H1 (cell line): Measurements from ENCODE around the gene BPIFB3. TPM values are rescaled to one million over a fixed set of nuclear protein-coding genes. Genes with fewer than 3 reads are reported as not detected.

Source experiments
- CHD1 ChIP-seq: IDR thresholded peaks from 2 replicates; pipeline ENCODE4 v1.6.1; 2012; ENCODE audit warnings: low read depth, low read length, improper control_type of control experiment
- SIN3A ChIP-seq, 2 experiments: IDR thresholded peaks in 1 of 2; conservative IDR thresholded peaks in 1 of 2; 2 replicates each; pipeline ENCODE4 v1.6.1; 2011 to 2012; ENCODE audit warnings: low read length in 2 of 2, improper control_type of control experiment in 1 of 2, low read depth in 1 of 2, mild to moderate bottlenecking in 1 of 2
- TBP ChIP-seq: IDR thresholded peaks from 2 replicates; pipeline ENCODE4 v1.6.1; 2011; ENCODE audit warnings: low read depth, low read length, improper control_type of control experiment
- polyA plus RNA-seq, 7 experiments: library from polyadenylated mRNA; depleted of rRNA in 3 of 7; stranded (reverse) in 5 of 7; unstranded in 2 of 7; fragments of >200 nt in 5 of 7; fragments of 200-250 nt in 2 of 7; gene quantifications; 1 replicate in 5 of 7; 2 replicates in 1 of 7; 4 replicates in 1 of 7; pipeline versions ENCODE4 v1.2.1 to v1.2.3, GENCODE V29; 2011 to 2013; ENCODE audit warnings: missing spikeins in 2 of 7, mixed read lengths in 2 of 7
- total RNA-seq: library from RNA; stranded (reverse); fragmentation: NEBNext Ultra II Directional; extraction: Animal tissue kit (Norgen Biotek cat#: 25700); gene quantifications from 2 replicates; pipeline ENCODE4 v1.2.1, GENCODE V29; 2021
- TF ChIP-seq, protein P1 (sequence below): IDR thresholded peaks from 2 replicates; pipeline ENCODE4 v1.6.1; 2011; ENCODE audit warnings: low read depth, mild to moderate bottlenecking, low read length; ENCODE audit not compliant: insufficient read depth
- TF ChIP-seq, protein P2 (sequence below): IDR thresholded peaks from 2 replicates; pipeline ENCODE4 v1.6.1; 2011; ENCODE audit warnings: low read length, improper control_type of control experiment
- TF ChIP-seq, protein P3 (sequence below): fragments of 300-600 bp; sonication (generic); IDR thresholded peaks from 2 replicates; pipeline ENCODE4 v1.7.1; 2012; ENCODE audit warnings: low read length, moderate library complexity, mild to moderate bottlenecking, inconsistent platforms; ENCODE audit not compliant: insufficient replicate concordance

Gene BPIFB3
- total and polyA plus RNA-seq, 2 of the 8 experiments (the other 6 are each of a cell fraction or from before 2014, with no cell fraction given) = not detected

DNA sequence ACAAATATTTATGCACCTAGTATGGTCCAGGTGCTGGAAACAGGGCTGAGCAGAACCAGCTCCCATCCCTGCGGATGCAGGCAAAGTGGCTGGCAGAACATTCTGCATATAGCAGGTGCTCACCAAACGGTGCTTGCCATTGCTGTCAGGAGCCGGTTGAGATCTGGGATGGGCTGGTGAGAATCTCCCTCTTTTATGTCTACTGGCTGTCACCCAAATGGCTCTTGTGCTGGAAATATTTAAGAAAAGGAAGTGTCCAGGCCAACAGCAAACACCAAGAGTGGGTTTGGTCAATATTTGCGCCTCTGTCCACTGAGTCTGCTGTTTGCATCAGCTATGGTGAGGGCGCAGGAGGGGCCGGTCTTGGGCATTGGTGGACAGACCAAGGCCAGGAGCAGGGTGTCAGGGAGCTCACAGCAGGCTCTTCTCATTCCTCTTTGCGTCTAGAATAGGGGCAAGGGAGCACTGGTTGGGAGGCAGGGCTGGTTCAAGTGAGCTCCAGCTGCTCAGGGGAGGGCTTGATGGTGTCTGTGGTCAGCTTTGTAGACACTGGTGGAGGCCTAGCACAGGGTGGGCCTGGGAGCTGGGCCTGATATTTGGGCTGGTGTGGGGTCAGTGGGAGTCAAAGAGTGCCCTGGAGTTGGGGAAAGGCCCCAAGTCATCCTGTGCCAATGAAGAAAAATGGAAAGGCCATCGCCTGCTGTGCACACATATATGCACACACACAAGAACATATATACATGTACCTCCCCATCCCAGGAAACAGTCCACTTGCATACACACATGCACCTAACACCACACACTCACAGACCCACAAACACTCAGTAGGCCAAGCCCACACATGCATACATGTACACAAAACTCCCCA is 47.6 kb upstream of the BPIFB3 start (continued):
- no peak for TF ChIP-seq CHD1
- TF ChIP-seq SIN3A (conservative IDR thresholded peaks at IDR 0.05 in 1 of 2, IDR thresholded peaks at IDR 0.05 in 1 of 2; ENCODE audit: low read depth in 1 of 2, low read length in 2 of 2) = no peak
- TF ChIP-seq, protein P1, sequence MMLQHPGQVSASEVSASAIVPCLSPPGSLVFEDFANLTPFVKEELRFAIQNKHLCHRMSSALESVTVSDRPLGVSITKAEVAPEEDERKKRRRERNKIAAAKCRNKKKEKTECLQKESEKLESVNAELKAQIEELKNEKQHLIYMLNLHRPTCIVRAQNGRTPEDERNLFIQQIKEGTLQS = no peak
- TF ChIP-seq, protein P2, sequence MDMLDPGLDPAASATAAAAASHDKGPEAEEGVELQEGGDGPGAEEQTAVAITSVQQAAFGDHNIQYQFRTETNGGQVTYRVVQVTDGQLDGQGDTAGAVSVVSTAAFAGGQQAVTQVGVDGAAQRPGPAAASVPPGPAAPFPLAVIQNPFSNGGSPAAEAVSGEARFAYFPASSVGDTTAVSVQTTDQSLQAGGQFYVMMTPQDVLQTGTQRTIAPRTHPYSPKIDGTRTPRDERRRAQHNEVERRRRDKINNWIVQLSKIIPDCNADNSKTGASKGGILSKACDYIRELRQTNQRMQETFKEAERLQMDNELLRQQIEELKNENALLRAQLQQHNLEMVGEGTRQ = no peak
- no peak for TF ChIP-seq TBP
- TF ChIP-seq, protein P3, sequence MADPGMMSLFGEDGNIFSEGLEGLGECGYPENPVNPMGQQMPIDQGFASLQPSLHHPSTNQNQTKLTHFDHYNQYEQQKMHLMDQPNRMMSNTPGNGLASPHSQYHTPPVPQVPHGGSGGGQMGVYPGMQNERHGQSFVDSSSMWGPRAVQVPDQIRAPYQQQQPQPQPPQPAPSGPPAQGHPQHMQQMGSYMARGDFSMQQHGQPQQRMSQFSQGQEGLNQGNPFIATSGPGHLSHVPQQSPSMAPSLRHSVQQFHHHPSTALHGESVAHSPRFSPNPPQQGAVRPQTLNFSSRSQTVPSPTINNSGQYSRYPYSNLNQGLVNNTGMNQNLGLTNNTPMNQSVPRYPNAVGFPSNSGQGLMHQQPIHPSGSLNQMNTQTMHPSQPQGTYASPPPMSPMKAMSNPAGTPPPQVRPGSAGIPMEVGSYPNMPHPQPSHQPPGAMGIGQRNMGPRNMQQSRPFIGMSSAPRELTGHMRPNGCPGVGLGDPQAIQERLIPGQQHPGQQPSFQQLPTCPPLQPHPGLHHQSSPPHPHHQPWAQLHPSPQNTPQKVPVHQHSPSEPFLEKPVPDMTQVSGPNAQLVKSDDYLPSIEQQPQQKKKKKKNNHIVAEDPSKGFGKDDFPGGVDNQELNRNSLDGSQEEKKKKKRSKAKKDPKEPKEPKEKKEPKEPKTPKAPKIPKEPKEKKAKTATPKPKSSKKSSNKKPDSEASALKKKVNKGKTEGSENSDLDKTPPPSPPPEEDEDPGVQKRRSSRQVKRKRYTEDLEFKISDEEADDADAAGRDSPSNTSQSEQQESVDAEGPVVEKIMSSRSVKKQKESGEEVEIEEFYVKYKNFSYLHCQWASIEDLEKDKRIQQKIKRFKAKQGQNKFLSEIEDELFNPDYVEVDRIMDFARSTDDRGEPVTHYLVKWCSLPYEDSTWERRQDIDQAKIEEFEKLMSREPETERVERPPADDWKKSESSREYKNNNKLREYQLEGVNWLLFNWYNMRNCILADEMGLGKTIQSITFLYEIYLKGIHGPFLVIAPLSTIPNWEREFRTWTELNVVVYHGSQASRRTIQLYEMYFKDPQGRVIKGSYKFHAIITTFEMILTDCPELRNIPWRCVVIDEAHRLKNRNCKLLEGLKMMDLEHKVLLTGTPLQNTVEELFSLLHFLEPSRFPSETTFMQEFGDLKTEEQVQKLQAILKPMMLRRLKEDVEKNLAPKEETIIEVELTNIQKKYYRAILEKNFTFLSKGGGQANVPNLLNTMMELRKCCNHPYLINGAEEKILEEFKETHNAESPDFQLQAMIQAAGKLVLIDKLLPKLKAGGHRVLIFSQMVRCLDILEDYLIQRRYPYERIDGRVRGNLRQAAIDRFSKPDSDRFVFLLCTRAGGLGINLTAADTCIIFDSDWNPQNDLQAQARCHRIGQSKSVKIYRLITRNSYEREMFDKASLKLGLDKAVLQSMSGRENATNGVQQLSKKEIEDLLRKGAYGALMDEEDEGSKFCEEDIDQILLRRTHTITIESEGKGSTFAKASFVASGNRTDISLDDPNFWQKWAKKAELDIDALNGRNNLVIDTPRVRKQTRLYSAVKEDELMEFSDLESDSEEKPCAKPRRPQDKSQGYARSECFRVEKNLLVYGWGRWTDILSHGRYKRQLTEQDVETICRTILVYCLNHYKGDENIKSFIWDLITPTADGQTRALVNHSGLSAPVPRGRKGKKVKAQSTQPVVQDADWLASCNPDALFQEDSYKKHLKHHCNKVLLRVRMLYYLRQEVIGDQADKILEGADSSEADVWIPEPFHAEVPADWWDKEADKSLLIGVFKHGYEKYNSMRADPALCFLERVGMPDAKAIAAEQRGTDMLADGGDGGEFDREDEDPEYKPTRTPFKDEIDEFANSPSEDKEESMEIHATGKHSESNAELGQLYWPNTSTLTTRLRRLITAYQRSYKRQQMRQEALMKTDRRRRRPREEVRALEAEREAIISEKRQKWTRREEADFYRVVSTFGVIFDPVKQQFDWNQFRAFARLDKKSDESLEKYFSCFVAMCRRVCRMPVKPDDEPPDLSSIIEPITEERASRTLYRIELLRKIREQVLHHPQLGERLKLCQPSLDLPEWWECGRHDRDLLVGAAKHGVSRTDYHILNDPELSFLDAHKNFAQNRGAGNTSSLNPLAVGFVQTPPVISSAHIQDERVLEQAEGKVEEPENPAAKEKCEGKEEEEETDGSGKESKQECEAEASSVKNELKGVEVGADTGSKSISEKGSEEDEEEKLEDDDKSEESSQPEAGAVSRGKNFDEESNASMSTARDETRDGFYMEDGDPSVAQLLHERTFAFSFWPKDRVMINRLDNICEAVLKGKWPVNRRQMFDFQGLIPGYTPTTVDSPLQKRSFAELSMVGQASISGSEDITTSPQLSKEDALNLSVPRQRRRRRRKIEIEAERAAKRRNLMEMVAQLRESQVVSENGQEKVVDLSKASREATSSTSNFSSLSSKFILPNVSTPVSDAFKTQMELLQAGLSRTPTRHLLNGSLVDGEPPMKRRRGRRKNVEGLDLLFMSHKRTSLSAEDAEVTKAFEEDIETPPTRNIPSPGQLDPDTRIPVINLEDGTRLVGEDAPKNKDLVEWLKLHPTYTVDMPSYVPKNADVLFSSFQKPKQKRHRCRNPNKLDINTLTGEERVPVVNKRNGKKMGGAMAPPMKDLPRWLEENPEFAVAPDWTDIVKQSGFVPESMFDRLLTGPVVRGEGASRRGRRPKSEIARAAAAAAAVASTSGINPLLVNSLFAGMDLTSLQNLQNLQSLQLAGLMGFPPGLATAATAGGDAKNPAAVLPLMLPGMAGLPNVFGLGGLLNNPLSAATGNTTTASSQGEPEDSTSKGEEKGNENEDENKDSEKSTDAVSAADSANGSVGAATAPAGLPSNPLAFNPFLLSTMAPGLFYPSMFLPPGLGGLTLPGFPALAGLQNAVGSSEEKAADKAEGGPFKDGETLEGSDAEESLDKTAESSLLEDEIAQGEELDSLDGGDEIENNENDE = no peak
